Nephron progenitor cell (in vitro differentiated cells): Measurements from ENCODE around the gene IZUMO4.
"Not testable (repeated sequence)": the region's sequence is repeated elsewhere in the genome, so short reads cannot be mapped to it uniquely, and the experiment has no call there.

Experiments used
- DNase-seq: peaks from one replicate; pipeline ENCODE4 v3.0.0; 2021
- H3K27ac Mint-ChIP-seq: 2 replicates; pipeline ENCODE4 v1.8.0; 2021; ENCODE audit warnings: mild to moderate bottlenecking, moderate library complexity, mixed read lengths
- H3K27me3 Mint-ChIP-seq: 2 replicates; pipeline ENCODE4 v1.8.0; 2021; ENCODE audit warnings: mild to moderate bottlenecking, low read depth, mixed read lengths; ENCODE audit not compliant: poor library complexity
- H3K36me3 Mint-ChIP-seq: 2 replicates; pipeline ENCODE4 v1.8.0; 2021; ENCODE audit warnings: low read depth, mixed read lengths
- H3K4me1 Mint-ChIP-seq: 2 replicates; pipeline ENCODE4 v1.8.0; 2021; ENCODE audit warnings: mixed read lengths
- H3K4me3 Mint-ChIP-seq: 2 replicates; pipeline ENCODE4 v1.8.0; 2021; ENCODE audit warnings: mild to moderate bottlenecking, moderate library complexity, mixed read lengths
- H3K9me3 Mint-ChIP-seq: 2 replicates; pipeline ENCODE4 v1.8.0; 2021; ENCODE audit warnings: mild to moderate bottlenecking, moderate library complexity, mixed read lengths
- TF ChIP-seq, protein P1 (sequence below): fragments of 200-600 bp; sonication (generic); IDR thresholded peaks from 2 replicates; pipeline ENCODE4 v1.5.0; 2021; ENCODE audit warnings: antibody characterized with exemption

Gene IZUMO4

GRCh38 chr19:2129892-2130770, 33.4 kb downstream of the IZUMO4 start:
- H3K27me3 Mint-ChIP-seq, result no peaks in the 10 kb centered on the region
- no peak overlapping the region for H3K4me3 Mint-ChIP-seq
- TF ChIP-seq, protein P1, sequence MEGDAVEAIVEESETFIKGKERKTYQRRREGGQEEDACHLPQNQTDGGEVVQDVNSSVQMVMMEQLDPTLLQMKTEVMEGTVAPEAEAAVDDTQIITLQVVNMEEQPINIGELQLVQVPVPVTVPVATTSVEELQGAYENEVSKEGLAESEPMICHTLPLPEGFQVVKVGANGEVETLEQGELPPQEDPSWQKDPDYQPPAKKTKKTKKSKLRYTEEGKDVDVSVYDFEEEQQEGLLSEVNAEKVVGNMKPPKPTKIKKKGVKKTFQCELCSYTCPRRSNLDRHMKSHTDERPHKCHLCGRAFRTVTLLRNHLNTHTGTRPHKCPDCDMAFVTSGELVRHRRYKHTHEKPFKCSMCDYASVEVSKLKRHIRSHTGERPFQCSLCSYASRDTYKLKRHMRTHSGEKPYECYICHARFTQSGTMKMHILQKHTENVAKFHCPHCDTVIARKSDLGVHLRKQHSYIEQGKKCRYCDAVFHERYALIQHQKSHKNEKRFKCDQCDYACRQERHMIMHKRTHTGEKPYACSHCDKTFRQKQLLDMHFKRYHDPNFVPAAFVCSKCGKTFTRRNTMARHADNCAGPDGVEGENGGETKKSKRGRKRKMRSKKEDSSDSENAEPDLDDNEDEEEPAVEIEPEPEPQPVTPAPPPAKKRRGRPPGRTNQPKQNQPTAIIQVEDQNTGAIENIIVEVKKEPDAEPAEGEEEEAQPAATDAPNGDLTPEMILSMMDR, result no peak
- no peak overlapping the region for H3K27ac Mint-ChIP-seq
- no peaks in the 10 kb centered on the region for H3K9me3 Mint-ChIP-seq
- H3K36me3 Mint-ChIP-seq, result peaks cover 23% of the 10 kb centered on the region
- H3K4me1 Mint-ChIP-seq, result no peaks in the 10 kb centered on the region
- no peak for DNase-seq

DNA sequence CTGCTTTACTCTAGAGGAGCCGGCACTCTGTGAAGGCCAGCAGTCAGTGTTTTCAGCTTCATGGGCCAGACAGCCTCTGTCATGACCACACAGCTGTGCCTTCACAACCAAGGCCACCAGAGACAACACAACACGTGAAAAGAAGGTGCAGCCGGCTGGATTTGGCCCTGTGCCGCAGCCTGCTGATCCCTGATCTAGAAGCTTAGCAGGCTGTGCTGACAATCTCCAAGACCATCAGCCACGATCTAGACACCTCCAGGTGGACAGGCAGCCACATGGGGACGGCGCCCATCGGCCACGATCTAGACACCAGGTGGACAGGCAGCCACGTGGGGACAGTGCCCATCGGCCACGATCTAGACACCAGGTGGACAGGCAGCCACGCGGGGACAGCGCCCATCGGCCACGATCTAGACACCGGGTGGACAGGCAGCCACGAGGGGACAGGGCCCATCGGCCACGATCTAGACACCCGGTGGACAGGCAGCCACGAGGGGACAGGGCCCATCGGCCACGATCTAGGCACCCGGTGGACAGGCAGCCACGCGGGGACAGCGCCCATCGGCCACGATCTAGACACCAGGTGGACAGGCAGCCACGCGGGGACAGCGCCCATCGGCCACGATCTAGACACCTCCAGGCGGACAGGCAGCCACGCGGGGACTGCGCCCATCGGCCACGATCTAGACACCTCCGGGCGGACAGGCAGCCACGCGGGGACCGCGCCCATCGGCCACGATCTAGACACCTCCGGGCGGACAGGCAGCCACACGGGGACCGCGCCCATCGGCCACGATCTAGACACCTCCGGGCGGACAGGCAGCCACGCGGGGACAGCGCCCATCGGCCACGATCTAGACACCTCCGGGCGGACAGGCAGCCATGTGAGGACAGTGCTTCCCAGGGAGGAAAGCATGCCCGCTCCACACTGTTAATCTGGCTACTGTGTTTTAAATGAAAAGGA, 34.6 kb downstream of the IZUMO4 start:
- not testable (repeated sequence) for DNase-seq, H3K4me1 Mint-ChIP-seq, H3K27me3 Mint-ChIP-seq, H3K27ac Mint-ChIP-seq, H3K9me3 Mint-ChIP-seq, H3K4me3 Mint-ChIP-seq
- peaks cover 26% of the 10 kb centered on the region for H3K36me3 Mint-ChIP-seq

DNA sequence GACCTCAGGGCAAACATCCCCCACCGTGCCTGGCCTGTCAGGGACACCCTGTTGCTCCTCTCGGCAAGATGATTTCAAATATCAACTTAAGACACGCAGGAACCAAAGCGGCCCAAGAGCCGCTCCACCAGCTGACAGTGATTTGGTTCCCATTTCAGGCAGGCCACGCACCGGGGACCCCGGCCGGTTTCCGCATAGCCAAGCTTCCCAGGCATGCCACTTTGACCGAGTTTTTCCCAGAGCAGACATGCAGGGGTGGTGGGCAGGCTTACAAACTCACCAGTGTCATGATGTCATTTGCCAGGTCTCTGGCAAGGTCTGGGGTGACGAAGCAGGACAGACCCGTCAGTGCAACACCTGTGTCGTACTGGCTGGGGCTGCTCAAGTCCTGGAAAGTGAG, 35.5 kb downstream of the IZUMO4 start:
- no peaks in the 10 kb centered on the region for H3K4me1 Mint-ChIP-seq
- no peaks in the 10 kb centered on the region for H3K27me3 Mint-ChIP-seq
- TF ChIP-seq, protein P1, result no peak
- peak overlapping the region; percentile 45 for H3K27ac Mint-ChIP-seq
- peaks cover 28% of the 10 kb centered on the region for H3K36me3 Mint-ChIP-seq
- no peaks in the 10 kb centered on the region for H3K9me3 Mint-ChIP-seq
- no peak overlapping the region for H3K4me3 Mint-ChIP-seq
- DNase-seq, result no peak

DNA sequence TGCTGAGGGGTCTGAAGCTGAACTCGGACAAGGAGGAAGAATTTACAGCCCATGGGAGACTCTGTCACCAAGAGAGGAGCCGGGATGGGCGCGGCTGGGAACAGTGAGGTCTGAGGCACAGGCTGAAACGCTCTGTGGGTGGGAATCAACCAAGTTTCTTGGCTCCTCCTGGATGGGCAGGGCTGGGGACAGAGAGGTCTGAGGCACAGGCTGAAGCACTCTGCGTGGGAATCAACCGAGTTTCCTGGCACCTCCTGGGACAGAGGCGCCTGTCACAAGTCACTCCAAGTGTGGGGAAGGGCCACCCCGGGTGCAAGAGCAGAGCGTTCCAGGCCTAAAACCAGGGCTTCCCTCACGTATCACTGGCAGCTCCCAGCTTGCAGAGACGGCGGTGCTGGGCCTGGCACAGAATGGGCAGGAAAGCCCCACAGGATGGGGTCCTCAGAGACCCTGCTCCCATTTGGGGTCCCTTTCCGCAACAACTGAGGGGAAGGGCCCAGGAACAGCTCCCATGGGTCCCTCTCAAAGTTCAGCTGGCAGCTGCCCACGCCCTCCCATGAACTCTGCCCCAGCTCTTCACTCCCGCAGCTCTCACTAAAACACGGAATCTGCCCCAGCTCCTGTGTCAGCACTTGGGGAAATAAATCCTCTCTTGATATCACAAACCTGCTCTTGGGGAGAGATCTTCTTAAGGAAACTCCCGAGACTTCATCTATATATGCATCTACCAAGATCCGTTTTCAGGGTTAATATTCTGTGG, 36.2 kb downstream of the IZUMO4 start:
- Mint-ChIP-seq H3K36me3 (peaks cover 34% of the 10 kb centered on the region), H3K9me3 (no peaks in the 10 kb centered on the region), H3K4me1 (peaks cover 6% of the 10 kb centered on the region), H3K27ac (peak overlapping the region; percentile 84), H3K27me3 (no peaks in the 10 kb centered on the region), H3K4me3 (no peak overlapping the region)
- no peak for DNase-seq
- TF ChIP-seq, protein P1, result no peak

DNA sequence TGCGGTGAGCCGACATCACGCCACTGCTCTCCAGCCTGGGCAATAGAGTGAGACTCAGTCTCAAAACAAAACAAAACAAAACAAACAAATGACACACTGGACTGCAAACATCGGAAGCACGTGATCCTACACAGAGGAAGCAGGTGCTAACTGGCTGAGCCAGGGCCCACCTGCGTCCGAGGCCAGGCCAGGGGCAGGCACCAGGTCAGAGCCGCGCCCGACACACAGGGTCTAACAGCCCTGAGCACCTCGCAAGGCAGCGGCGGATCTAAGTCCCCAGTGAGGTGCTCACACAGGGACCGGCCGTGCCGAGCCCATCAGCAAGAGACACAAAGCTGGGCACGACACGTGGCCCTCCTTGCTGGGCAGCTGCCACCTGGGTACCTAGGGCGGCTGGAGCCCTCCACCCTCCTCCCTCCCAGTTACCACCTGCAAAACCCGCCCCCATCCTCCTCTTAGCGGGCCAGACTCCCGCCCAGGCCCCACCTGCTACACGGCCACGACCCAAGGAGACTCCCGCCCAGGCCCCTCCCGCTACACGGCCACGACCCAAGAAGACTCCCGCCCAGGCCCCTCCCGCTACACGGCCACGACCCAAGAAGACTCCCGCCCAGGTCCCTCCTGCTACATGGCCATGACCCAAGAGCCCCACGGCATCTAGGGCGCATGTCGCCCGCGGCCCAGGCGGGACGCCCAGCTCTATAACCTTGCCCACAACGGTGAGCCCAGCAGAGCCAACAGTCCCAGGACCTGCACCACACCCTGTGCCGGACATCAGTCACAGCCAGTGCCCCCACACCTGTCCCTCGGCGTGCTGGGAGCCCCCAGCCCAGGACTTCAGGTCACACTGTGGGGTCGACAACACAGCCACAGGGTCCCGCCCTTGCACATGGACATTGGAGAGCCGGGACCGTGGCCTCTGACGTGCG, 39.0 kb downstream of the IZUMO4 start:
- Mint-ChIP-seq H3K27ac (peak overlapping the region; percentile 78), H3K9me3 (no peaks in the 10 kb centered on the region), H3K27me3 (no peaks in the 10 kb centered on the region), H3K4me3 (no peak overlapping the region), H3K4me1 (peaks cover 31% of the 10 kb centered on the region), H3K36me3 (peaks cover 55% of the 10 kb centered on the region)
- TF ChIP-seq, protein P1, result no peak
- no peak for DNase-seq
